GM12878 (cell line): ENCODE data around the gene ZFP91.

Experiments used
- CREB1 ChIP-seq: IDR thresholded peaks from 2 replicates; pipeline ENCODE4 v1.6.1; 2012; ENCODE audit warnings: low read depth, mild to moderate bottlenecking, inconsistent platforms
- TF ChIP-seq, protein P1 (sequence below), 3 experiments: IDR thresholded peaks in 2 of 3; conservative IDR thresholded peaks in 1 of 3; 2 replicates each; pipeline ENCODE4 v1.5.1; 2011; ENCODE audit warnings: low read depth in 3 of 3, low read length in 3 of 3, mild to moderate bottlenecking in 3 of 3, control low read depth in 2 of 3, moderate library complexity in 2 of 3, inconsistent platforms in 1 of 3, mixed read lengths in 1 of 3; ENCODE audit not compliant: control insufficient read depth in 2 of 3, insufficient read depth in 1 of 3; ENCODE audit errors: extremely low read depth in 1 of 3

DNA sequence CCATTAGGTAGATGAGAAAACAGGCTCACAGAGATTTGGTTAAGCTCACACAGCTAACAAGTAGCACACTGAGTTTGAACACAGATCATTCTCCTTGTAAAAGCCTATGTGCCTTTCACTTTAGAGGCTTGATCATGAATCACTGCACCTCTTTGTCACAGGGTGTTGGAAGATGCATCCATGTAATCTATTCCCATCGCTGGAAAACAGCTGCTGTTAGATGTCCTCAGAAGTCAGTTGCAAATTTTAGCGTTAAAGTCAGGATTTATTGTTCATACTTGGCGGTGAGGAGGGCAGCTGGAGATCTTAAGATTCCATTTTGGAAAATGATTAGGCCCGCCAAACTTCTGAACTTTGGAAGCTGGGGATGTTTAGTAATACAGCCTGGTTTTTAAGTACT is 46.2 kb downstream of the ZFP91 start:
- TF ChIP-seq, protein P1, sequence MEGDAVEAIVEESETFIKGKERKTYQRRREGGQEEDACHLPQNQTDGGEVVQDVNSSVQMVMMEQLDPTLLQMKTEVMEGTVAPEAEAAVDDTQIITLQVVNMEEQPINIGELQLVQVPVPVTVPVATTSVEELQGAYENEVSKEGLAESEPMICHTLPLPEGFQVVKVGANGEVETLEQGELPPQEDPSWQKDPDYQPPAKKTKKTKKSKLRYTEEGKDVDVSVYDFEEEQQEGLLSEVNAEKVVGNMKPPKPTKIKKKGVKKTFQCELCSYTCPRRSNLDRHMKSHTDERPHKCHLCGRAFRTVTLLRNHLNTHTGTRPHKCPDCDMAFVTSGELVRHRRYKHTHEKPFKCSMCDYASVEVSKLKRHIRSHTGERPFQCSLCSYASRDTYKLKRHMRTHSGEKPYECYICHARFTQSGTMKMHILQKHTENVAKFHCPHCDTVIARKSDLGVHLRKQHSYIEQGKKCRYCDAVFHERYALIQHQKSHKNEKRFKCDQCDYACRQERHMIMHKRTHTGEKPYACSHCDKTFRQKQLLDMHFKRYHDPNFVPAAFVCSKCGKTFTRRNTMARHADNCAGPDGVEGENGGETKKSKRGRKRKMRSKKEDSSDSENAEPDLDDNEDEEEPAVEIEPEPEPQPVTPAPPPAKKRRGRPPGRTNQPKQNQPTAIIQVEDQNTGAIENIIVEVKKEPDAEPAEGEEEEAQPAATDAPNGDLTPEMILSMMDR (IDR thresholded peaks at IDR 0.05 in 2 of 3, conservative IDR thresholded peaks at IDR 0.05 in 1 of 3; ENCODE audit: control insufficient read depth in 2 of 3, extremely low read depth in 1 of 3, insufficient read depth in 1 of 3, low read depth in 3 of 3, low read length in 3 of 3) = no peak
- no peak for TF ChIP-seq CREB1
